Measurements from ENCODE around the gene RELCH.

The RELCH gene

DNA sequence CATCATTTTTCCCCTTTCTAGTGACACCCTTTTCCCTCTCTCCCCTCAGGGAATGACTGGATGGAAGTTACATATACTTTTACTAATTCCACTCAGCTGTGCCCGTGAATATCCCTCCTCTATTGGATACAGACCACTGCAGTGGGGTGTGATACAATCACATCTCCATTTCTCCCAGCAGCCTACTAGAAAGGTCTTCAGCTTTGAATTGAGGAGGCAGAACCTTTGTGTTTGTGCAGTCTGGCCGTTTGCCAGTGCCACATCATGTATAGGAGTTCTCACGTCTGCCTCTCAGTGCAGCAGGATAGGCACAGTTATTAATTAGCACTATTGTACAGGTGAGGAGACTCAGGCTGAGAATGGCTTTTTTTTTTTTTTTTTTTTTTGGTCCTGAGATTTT is 154.4 kb downstream of the RELCH start:
- DNase-seq (ENCODE audit: low spot score): no peak

DNA sequence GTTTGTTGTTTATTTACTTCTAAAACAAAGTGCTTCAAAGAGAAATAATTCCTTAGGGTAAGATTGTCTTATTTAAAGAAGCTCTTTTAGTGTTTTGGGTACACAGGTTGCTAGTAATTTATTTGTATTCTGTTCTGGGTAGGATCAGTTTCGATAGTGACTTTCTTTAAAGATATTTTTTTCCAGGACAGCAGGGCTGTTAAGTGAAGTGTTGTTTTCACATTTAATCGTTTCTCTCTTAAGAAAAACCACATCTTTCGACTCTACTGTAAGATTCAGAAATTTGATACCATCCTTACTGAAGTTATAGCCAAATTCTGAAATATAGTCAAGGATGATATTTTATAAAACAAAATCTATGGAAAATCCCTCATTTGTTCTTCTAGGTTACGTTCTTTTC is 155.8 kb downstream of the RELCH start:
- DNase-seq (ENCODE audit: low spot score): no peak

DNA sequence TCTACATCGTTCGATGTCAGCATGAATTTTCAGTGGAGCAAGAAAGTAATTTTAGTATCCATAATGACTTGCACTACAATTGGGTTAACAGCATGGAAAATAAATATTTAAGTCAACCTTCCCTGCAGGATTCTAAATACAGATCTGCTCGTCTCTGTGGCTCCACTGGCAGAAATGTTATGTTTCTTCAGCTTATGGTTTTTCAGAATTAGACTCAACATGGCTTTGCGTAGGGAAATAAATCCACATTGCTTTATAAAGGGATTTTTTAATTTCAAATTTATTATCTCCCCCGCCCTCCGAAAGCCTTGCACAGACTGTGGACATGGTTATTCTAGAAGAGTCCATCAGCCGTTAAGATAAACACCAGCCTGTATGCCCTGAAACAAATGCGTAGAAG is 156.3 kb downstream of the RELCH start:
- no peak for DNase-seq (ENCODE audit: low spot score)

DNA sequence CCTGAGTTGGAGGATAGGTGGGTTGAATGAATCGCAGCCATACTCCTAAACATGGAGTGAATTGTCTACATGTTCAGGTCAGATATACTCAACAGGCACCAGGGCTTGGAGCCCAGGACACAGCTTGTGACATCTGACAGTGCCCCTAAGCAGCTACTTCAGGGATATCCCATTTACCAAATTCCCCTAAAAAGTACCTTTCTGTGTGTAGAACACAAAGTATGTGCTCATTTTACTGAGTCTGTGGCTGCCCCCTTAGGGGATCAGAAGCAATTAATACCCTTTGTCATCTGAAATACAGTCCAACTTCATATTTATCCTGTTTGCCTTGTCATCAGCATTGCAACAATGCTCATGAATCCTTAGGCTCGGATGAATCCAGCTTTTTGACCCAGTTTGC is 158.9 kb downstream of the RELCH start:
- DNase-seq (ENCODE audit: low spot score): no peak

DNA sequence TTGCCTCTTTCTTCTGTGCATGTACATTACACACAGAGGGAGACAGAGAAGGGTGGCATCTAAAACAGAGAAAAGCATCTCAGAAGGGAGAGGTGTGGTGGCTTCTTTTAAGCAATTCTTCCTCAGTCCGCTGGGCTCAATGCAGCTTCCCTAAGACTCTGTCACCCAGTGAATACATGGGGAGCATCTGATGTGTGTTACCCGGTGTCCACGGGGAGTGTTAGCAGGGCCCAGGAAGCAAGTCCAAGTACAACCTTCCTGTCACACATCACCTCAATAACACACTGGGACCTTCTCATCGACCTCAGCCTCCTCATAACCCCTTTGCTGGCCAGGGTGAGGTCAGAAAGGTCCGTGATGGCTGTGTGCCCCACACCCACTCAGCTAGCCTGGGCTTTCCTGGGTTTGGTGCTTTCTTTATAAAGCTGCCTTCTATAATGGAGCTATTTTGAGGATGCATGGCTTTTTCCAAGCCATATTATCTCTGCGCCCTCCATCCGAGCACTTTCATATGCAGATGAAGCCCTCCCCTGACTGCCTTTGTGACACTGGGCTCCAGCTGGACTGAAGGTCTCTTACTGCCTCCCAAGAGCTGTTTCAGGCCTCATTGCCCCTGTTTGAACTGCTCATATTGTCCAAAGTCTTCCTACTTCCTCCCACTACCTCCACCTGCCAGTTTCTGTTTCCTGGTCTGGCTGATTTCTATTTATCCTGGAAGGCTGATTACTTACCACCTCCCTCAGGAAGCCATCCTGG is 159.5 kb downstream of the RELCH start:
- no peak for DNase-seq (ENCODE audit: low spot score)

DNA sequence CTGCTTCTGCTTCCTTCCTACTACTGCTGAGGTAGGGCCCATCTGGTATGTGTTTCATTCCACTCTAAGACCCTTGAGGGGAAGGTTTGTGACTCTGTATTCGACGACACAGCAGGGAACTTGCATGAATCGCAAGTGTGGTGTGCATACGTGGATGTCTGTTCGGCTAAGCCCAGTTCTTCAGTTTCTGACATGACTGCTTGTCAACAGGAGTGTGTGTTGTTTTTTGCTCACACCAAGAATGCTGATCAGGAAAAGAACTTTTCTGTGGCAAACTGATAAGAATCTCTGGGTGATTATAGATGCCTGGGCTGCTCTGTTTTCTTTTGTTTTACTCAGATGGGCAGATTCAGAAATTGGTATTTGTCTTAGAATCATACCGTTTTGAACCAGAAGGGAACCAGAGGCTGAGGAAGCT is 160.0 kb downstream of the RELCH start:
- DNase-seq (ENCODE audit: low spot score): no peak

DNA sequence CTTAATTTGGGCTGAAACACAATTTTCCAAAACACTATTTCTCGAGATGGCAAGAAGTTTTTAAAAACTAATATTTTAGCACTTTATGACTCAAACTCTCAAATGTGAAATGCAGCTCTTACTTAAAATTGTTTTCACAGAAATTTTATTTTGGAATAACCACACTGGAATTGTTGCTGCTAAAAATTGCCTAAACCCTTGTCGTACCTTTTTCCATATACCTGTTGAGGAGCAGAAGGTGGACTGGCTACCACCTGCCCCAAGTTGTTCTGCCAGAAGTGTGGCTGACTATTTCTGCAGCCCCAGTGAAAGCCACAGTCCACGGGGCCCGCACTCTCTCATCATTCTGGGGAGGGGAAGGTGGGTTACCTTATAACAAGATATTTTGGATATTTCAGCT is 161.4 kb downstream of the RELCH start:
- DNase-seq (ENCODE audit: low spot score): no peak

DNA sequence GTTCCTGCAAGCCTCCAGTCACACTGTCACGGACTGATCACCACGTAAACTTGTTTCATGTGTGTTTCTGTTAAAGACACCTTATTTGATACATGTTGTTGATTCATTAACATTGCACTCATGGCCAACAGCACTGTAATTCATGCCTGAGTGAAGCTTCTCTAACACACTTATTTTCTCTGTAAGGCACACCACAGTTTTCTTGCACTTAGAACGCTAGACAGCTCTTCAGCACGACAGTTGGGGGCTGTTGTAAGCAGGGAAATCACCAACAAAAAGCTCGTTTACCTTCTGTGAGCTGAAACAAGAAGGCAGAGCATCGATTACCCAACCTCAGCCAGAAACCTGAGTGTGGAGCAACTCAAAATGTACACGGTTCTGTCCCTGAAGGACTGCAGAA is 166.1 kb downstream of the RELCH start:
- DNase-seq (ENCODE audit: low spot score): no peak

DNA sequence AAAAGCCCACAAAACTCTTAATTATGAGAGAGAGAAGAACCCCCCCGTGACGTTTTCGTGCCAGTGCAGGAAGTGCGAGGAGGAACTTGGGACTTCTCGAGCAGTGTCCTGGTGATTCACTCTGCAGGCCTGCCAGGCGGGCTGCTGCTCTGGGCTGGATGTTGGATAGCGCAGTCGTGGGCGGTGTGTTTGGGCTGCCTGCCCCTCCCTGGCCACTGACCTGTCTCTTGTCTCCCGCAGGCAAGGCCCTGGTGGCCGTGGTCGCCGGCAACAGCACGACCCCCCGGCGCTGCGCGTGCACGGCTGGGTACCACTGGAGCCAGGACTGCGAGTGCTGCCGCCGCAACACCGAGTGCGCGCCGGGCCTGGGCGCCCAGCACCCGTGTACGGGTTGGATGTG is 167.1 kb downstream of the RELCH start:
- no peak for DNase-seq (ENCODE audit: low spot score)

DNA sequence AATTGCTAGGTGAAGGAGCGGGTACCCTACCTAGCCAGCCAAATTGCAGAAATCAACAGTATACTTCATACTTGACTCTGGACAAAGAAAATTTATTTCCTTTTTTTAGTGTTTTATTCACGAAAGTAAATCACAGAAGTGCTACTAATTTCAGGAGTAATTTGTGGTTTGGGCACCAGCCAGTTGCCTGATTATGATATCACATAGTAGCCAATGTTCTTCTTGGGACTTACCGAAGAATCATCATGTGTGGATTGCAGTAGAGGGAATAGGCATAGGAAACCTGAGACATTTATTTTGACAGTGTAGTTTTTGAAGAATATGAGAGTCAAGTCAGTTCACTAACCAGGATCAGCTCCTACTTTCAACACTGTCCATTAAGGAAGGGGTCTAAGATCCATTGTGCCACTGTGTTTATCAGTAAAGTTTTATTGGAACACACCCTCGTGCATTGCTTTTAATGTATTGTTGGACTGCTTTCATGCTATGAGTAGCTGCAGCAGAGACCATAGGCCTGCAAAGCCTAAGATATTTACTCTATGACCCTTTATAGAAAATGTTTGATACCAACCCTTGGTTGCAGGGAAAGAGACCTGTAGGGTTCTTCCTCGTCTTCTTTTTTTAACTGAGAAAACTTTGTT is 170.1 kb downstream of the RELCH start:
- no peak for DNase-seq (ENCODE audit: low spot score)
